OCI-LY7 (cell line): ENCODE data around the gene METAP2.

Source experiments
- CTCF ChIP-seq: fragments of 200-600 bp; sonication (generic); conservative IDR thresholded peaks from 2 replicates; pipeline ENCODE4 v1.5.1; 2014; ENCODE audit warnings: mild to moderate bottlenecking, antibody characterized with exemption, low read length, moderate library complexity, mixed read lengths
- EZH2phosphoT487 ChIP-seq: fragments of 200-600 bp; sonication (generic); IDR thresholded peaks from 2 replicates; pipeline ENCODE4 v1.6.1; 2018; ENCODE audit warnings: low read depth, borderline replicate concordance, mild to moderate bottlenecking, mixed run types, antibody characterized with exemption, low read length, moderate library complexity, mixed read lengths

GRCh38 chr12:95522692-95523091 lies 48.7 kb downstream of the METAP2 start:
- TF ChIP-seq CTCF, result no peak
- no peak for TF ChIP-seq EZH2phosphoT487
